Heart right ventricle (tissue), 16 donors: ENCODE results near the gene POGZ. TPM values are rescaled to one million over a fixed set of nuclear protein-coding genes. Genes with fewer than 3 reads are reported as not detected.

Experiments
- ATAC-seq, 8 donors: fragments of 200-7000 bp; cut with Tn5 transposase; one replicate each; pipeline ENCODE4 v1.9.1; 2020; ENCODE audit warnings: mild to moderate bottlenecking in 8 of 8, moderate library complexity in 8 of 8, moderate number of reproducible peaks in 1 of 8
- DNase-seq, 2 donors: peaks; one replicate each; pipeline ENCODE4 v3.0.0-alpha.2; 2020
- H3K27ac ChIP-seq, 10 donors: fragments of 200-600 bp; sonication (generic) in 2 of 10; one replicate each; pipeline versions ENCODE4 v1.5.0 to v1.8.0; 2020 to 2022; ENCODE audit warnings: mild to moderate bottlenecking in 3 of 10
- H3K27me3 ChIP-seq, 7 donors: fragments of 200-600 bp; one replicate each; pipeline ENCODE4 v1.8.0; 2021 to 2022; ENCODE audit warnings: mild to moderate bottlenecking in 2 of 7
- H3K36me3 ChIP-seq, 9 donors: fragments of 200-600 bp; sonication (generic) in 1 of 9; one replicate each; pipeline versions ENCODE4 v1.5.0 to v1.8.0; 2020 to 2022; ENCODE audit warnings: mild to moderate bottlenecking in 2 of 9
- H3K4me1 ChIP-seq, 9 donors: fragments of 200-600 bp; sonication (generic) in 1 of 9; one replicate each; pipeline versions ENCODE4 v1.5.0 to v1.8.0; 2020 to 2022; ENCODE audit warnings: mild to moderate bottlenecking in 4 of 9
- H3K4me3 ChIP-seq, 10 donors: fragments of 200-600 bp; sonication (generic) in 2 of 10; one replicate each; pipeline versions ENCODE4 v1.5.0 to v1.8.0; 2020 to 2022; ENCODE audit warnings: mild to moderate bottlenecking in 7 of 10, moderate library complexity in 2 of 10
- H3K9me3 ChIP-seq, 11 donors: fragments of 200-600 bp in 10 of 11; sonication (generic) in 2 of 11; one replicate each; pipeline versions ENCODE4 v1.5.0 to v1.8.0; 2013 to 2022; ENCODE audit warnings: mild to moderate bottlenecking in 2 of 11, control low read depth in 1 of 11, moderate library complexity in 1 of 11
- WGBS, 2 donors: extraction: QIAGEN DNeasy Blood & Tissue Kit; methylation state at CpG; one replicate each; pipeline ENCODE4 v1.1.7; 2013; ENCODE audit warnings: inconsistent platforms in 1 of 2; 5-methylcytosine and 5-hydroxymethylcytosine counted together
- intact Hi-C, 10 donors: fragments of 100-400 bp; cut with DNase I; formaldehyde crosslinking; loops; one replicate each; pipeline versions ENCODE4 v1.11.1 to v1.14.2; 2022
- polyA plus RNA-seq, 2 donors: library from polyadenylated mRNA; stranded (reverse); fragments of 200-250 nt; gene quantifications; one replicate each; pipeline ENCODE4 v1.2.3, GENCODE V29; 2013
- total RNA-seq, 10 donors: library from RNA; stranded (reverse); fragmentation: NEBNext Ultra II Directional in 3 of 10; extraction: Animal tissue kit (Norgen Biotek cat#: 25700) in 3 of 10; gene quantifications; one replicate each; pipeline versions ENCODE4 v1.2.1 to v1.2.4, GENCODE V29; 2021 to 2023
- TF ChIP-seq, protein P1 (sequence below), 9 donors: fragments of 200-600 bp; sonication (generic) in 2 of 9; IDR thresholded peaks; one replicate each; pipeline versions ENCODE4 v1.5.0 to v1.8.0; 2021 to 2022; ENCODE audit warnings: antibody characterized with exemption in 9 of 9, mild to moderate bottlenecking in 5 of 9, moderate library complexity in 1 of 9
- donor health status: Arrhythmogenic right ventricular cardiomyopathy.
- donor health status: ischemic (EF 13 %, LVEDD 7.1; RV severe dilation, severe dysfunction).
- donor health status: healthy with polysubstance abuse.
- donor health status: DM: no; HTN: yes; CAD: no.
- donor health status: DM: no; HTN: no; CAD: no.
- donor health status: ischemic (EF 25% LVEDD 6.9; RV normal size, moderate dysfunction).
- donor health status: ischemic (EF 25% LVEDD 5.7; RV mildly dilated, moderate dysfunction).
- donor health status: healthy.
- donor health status: DM: yes; HTN: yes; CAD: no.
- donor health status: Ischemic cardiomyopathy.
- donor health status: ischemic (EF 35%, LVEDD 5.7; RV mildly dilated, moderate dysfunction).
- donor health status: nonischemic (EF 11% LVEDD 7.7; RV severe dilation, severe dysfunction).
- donor health status: DM: yes; HTN: yes; CAD: no.
- donor health status: PGD.
- donor health status: ischemic (EF 29% LVEDD 5.4; RV normal size, mild dysfunction).
- donor health status: nonischemic (EF 23%, LVEDD 6.1; RV moderate dilation, normal function).

Gene POGZ
- total and polyA plus RNA-seq, 12 donors: 8.2 to 58.6 (median 47.4) TPM

DNA sequence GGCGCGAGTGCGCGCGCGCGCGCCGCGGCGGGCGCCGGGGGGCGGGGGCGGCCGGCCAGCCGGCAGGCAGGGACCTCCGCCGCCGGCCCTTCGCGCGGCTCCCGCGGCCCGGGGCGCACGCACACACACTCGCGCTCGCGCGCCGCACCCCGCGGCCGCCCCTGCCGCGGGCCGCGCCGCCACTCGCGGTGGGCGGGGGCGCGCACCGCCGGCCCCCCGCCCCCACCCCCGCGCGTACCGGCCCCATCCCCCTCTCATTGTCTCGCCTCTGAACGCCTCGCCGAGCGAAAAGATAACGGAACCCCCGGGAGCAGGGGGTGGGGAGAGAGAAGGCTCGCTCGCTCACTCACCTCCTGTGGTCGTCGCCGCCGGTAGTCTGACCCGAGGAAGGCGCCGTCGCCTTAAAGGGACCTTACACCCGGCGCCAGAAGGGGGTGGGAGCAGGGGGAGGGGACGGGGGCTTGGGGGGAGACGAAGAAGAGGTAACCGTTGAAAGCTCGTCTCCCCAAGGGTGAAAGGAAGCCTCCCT, 428 bp downstream of the POGZ start:
- peaks cover 9 to 46% (median 34%) of the 10 kb centered on the region in 9 donors for H3K4me1 ChIP-seq

DNA sequence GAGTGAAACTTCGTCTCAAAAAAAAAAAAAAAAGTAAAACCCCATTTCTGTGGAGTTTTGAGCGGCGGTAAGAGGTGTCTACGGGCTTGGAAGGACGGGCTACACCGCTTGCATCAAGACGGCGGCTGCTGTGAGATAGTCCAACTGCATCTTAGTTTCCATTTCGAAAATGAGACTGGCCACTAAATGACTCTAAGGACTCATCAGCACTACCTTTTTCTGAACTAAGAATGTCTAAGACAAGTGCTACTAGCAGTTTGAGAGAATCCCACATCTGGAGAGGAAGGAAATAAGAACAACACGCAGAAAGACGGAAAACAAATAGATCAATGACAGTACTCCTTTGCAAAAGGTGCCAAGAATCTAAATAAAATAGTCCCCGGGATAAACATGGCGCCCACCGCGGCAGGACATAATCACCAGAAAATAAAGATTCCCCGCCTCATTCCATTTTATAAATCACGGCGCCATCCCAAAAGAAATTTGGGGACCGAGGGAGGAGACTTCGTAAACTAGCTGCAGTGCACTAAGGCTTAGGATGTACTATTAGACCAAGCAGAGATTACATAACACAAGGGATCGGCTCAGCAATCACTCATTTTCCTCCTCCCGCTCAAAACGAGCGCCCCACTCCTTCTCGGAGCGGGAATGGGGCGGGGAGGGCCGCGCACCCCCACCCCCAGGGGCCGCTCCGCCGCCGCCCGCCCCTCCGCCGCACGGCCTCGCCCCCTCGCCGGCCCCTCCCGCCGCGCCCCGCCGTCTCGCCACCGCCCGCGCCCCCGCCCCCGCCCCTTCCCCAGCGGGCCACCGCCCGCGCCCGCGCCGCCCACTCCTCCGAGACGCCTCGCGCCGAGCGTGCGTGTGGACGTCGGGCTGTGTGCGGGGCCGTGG, 1.1 kb downstream of the POGZ start:
- TF ChIP-seq, protein P1, sequence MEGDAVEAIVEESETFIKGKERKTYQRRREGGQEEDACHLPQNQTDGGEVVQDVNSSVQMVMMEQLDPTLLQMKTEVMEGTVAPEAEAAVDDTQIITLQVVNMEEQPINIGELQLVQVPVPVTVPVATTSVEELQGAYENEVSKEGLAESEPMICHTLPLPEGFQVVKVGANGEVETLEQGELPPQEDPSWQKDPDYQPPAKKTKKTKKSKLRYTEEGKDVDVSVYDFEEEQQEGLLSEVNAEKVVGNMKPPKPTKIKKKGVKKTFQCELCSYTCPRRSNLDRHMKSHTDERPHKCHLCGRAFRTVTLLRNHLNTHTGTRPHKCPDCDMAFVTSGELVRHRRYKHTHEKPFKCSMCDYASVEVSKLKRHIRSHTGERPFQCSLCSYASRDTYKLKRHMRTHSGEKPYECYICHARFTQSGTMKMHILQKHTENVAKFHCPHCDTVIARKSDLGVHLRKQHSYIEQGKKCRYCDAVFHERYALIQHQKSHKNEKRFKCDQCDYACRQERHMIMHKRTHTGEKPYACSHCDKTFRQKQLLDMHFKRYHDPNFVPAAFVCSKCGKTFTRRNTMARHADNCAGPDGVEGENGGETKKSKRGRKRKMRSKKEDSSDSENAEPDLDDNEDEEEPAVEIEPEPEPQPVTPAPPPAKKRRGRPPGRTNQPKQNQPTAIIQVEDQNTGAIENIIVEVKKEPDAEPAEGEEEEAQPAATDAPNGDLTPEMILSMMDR (IDR thresholded peaks at IDR 0.05): no peak
- Histone ChIP-seq H3K9me3 (no peaks in the 10 kb centered on the region), H3K4me1 (peaks cover 9 to 49% (median 34%) of the 10 kb centered on the region in 9 donors), H3K27me3 (peaks cover 0 to 5% (median 0%) of the 10 kb centered on the region in 7 donors), H3K27ac (peak overlapping the region; percentile 57 to 96 (median 93)), H3K4me3 (peak overlapping the region; percentile 24 to 84 (median 70)), H3K36me3 (peaks cover 0 to 16% (median 0%) of the 10 kb centered on the region in 9 donors)
- ATAC-seq: peak; percentile 36 to 66 (median 56)
- 0 to 1% methylated on average over 29 to 67 of the region's 69 CpGs for WGBS, 2 donors
- peak; percentile 57 to 77 for DNase-seq
- intact Hi-C loops: loop anchor here in 2 of 10 donors (2.0 to 10.0 kb wide), 2 partner anchors 15 to 377 kb away; partner anchors contain the start of genes C2CD4D (in 1 of the 2) and RORC (in 1 of the 2)

More for the DNA sequence above, 428 bp downstream of the POGZ start:
- DNase-seq: peak; percentile 66 to 77
- WGBS, 2 donors: 1 to 2% methylated on average over 28 to 75 of the region's 77 CpGs
- H3K4me3 ChIP-seq: peak overlapping the region; percentile 54 to 80 (median 72)
- peaks cover 0 to 9% (median 0%) of the 10 kb centered on the region in 9 donors for H3K36me3 ChIP-seq
- peak overlapping the region; percentile 91 to 99 (median 96) for H3K27ac ChIP-seq
- ATAC-seq: peak; percentile 60 to 85 (median 79)
- intact Hi-C loops: loop anchor here in 5 of 10 donors (1.0 to 10.0 kb wide), 3 partner anchors 14 to 376 kb away; partner anchors contain the start of genes C2CD4D (in 1 of the 5) and RORC (in 1 of the 5)
- H3K27me3 ChIP-seq: peaks cover 0 to 6% (median 0%) of the 10 kb centered on the region in 7 donors
- TF ChIP-seq, protein P1 (IDR thresholded peaks at IDR 0.05): no peak
- no peaks in the 10 kb centered on the region for H3K9me3 ChIP-seq

DNA sequence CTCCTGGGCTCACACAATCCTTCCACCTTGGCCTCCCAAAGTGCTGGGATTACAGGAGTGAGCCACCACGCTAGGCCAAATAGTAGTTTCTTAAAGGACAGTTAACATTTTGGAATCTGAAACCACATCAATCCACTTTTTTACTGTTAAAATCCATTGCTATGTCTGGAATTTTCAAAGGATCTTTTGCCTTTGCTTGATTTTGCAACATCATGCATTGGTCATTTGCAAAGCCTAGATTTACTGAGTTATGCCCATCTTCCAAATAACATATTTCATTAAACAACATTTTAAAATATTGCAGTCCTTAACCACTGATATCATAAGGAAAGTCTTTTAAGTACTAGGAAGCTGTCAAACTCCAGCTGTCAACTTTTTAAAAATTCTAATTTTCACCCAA, 3.3 kb downstream of the POGZ start:
- no peak for ATAC-seq
- Histone ChIP-seq H3K36me3 (peaks cover 0 to 26% (median 0%) of the 10 kb centered on the region in 9 donors), H3K27me3 (no peaks in the 10 kb centered on the region), H3K27ac (peak overlapping the region in 4 of 10 donors; percentile 92 to 96 (median 94)), H3K9me3 (no peaks in the 10 kb centered on the region), H3K4me3 (no peak overlapping the region), H3K4me1 (peaks cover 9 to 49% (median 34%) of the 10 kb centered on the region in 9 donors)
- WGBS, 2 donors: 81 to 97% methylated on average over 1 of the region's 1 CpG
- DNase-seq: no peak
- TF ChIP-seq, protein P1 (IDR thresholded peaks at IDR 0.05): no peak
- intact Hi-C loops: loop anchor here in 1 of 10 donors (10.0 kb wide), 1 partner anchor 379 kb away; the partner anchor contains the start of genes C2CD4D and RORC

DNA sequence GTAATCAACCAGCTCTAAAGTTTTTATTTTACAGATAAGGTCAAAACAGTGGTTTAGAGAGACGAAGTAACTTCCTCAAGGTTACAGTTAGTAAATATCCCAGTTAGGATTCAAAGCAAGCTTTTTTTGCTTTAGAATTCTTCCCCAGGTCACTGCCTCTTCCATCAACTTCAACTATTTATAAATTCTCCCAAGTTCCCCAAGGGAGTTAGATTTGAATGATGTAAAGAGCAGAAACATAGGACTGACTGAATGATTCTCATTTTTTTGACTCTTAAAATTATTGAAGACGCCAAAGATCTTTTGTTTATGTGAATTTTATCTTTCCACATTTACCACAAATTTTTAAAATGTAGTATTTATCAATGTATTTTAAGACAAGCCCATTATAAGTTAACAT, 4.1 kb downstream of the POGZ start:
- TF ChIP-seq, protein P1 (IDR thresholded peaks at IDR 0.05): no peak
- peak overlapping the region in 2 of 10 donors; percentile 13 to 96 for H3K27ac ChIP-seq
- H3K27me3 ChIP-seq: no peaks in the 10 kb centered on the region
- DNase-seq (no peak), ATAC-seq (no peak)
- no peaks in the 10 kb centered on the region for H3K9me3 ChIP-seq
- 65 to 77% methylated on average over 2 of the region's 2 CpGs for WGBS, 2 donors
- intact Hi-C loops: loop anchor here in 1 of 10 donors (10.0 kb wide), 1 partner anchor 380 kb away; the partner anchor contains the start of genes C2CD4D and RORC
- H3K4me1 ChIP-seq: peaks cover 9 to 56% (median 34%) of the 10 kb centered on the region in 9 donors
- no peak overlapping the region for H3K4me3 ChIP-seq
- H3K36me3 ChIP-seq: peaks cover 0 to 26% (median 0%) of the 10 kb centered on the region in 9 donors
